A375 (cell line): Measurements from ENCODE around the gene RASL12. TPM values are rescaled to one million over a fixed set of nuclear protein-coding genes. Genes with fewer than 3 reads are reported as not detected.

Source experiments
- small RNA-seq: library from RNA; depleted of rRNA; stranded (forward); fragments of <200 nt; gene quantifications from one replicate; pipeline ENCODE3, GENCODE V24; 2014
- total RNA-seq: library from RNA; depleted of rRNA; stranded (reverse); fragments of >200 nt; shearing (Covaris generic); gene quantifications from 2 replicates; pipeline ENCODE4 v1.2.3, GENCODE V29; 2014; rRNA removed

The RASL12 gene
- total RNA-seq = 0.29 and 0.60 TPM in 2 replicates

GRCh38 chr15:65067645-65068402, at the start of gene RASL12:
RASL12 (minus strand) TSS chr15:65067991; CDS start chr15:65067835, 156 bp downstream.

GRCh38 chr15:65115086-65115485, 47.3 kb upstream of the RASL12 start, which contains the start of gene UBAP1L:
UBAP1L (minus strand) TSS chr15:65115200; CDS start chr15:65106215, 8,985 bp downstream.

GRCh38 chr15:65076486-65077290, 8.9 kb upstream of the RASL12 start, which contains the start of gene KBTBD13:
KBTBD13 (plus strand) TSS chr15:65076746; CDS start chr15:65076816, 70 bp downstream.

GRCh38 chr15:65044724-65045481, 22.9 kb downstream of the RASL12 start, which contains the start of gene SLC51B:
SLC51B (plus strand) TSS chr15:65045387; CDS start chr15:65050005, 4,618 bp downstream.

GRCh38 chr15:65028921-65029735, 38.7 kb downstream of the RASL12 start, which contains the start of gene MTFMT:
MTFMT (minus strand) TSS chr15:65029639; CDS start chr15:65029613, 26 bp downstream.

Small RNA genes lying within 50 kb of the gene (small RNA-seq; reads per million reads assigned to genes)
- not detected for gene AC013553.1

Other genes with a start within 250 kb of the RASL12 start
- gene PIF1, start 242.3 kb downstream of the RASL12 start, total RNA-seq = 30.2 and 35.5 TPM in 2 replicates
- gene PLEKHO2, start 226.1 kb downstream of the RASL12 start, total RNA-seq = 14.5 and 14.6 TPM in 2 replicates
- gene ANKDD1A, start 156.1 kb downstream of the RASL12 start, total RNA-seq = 1.8 and 2.2 TPM in 2 replicates
- gene SPG21, start 78.1 kb downstream of the RASL12 start, total RNA-seq = 44.2 and 48.8 TPM in 2 replicates
- 21.9 and 77.4 TPM in 2 replicates for gene MTFMT, start 38.4 kb downstream of the RASL12 start, total RNA-seq
- gene SLC51B, start 22.6 kb downstream of the RASL12 start, total RNA-seq = not detected in 2 replicates
- gene KBTBD13, start 8.8 kb upstream of the RASL12 start, total RNA-seq = not detected in 2 replicates
- 0.93 and 0.98 TPM in 2 replicates for gene UBAP1L, start 47.2 kb upstream of the RASL12 start, total RNA-seq
- gene PDCD7, start 65.8 kb upstream of the RASL12 start, total RNA-seq = 22.2 and 25.5 TPM in 2 replicates
- gene CLPX, start 117.4 kb upstream of the RASL12 start, total RNA-seq = 26.7 and 40.7 TPM in 2 replicates
- gene CILP, start 143.5 kb upstream of the RASL12 start, total RNA-seq = not detected in 2 replicates
- gene PARP16, start 218.9 kb upstream of the RASL12 start, total RNA-seq = 7.2 and 9.1 TPM in 2 replicates
- not detected in 2 replicates for gene RNU5A-1, start 228.1 kb upstream of the RASL12 start, total RNA-seq
- gene RNU5B-1, start 236.7 kb upstream of the RASL12 start, total RNA-seq = not detected in 2 replicates